Measurements from ENCODE around the gene TBC1D5.

TBC1D5 gene

GRCh38 chr3:17162116-17162515 lies 580.3 kb downstream of the TBC1D5 start:
- DNase-seq (ENCODE audit: low read depth) = no peak
- TF ChIP-seq CTCF (IDR thresholded peaks at IDR 0.05; ENCODE audit: low read depth, low read length, missing control alignments) = no peak

GRCh38 chr3:17160597-17160996 lies 581.8 kb downstream of the TBC1D5 start:
- no peak overlapping the region for H3K4me3 ChIP-seq (ENCODE audit: low read depth, low read length)
- no peak for DNase-seq (ENCODE audit: low read depth)

More at GRCh38 chr3:17162116-17162515, 580.3 kb downstream of the TBC1D5 start:
- no peak overlapping the region for H3K4me3 ChIP-seq (ENCODE audit: low read depth, low read length)

GRCh38 chr3:17158941-17159682 lies 583.3 kb downstream of the TBC1D5 start:
- no peak for TF ChIP-seq CTCF (IDR thresholded peaks at IDR 0.05; ENCODE audit: low read depth, low read length, missing control alignments)
- DNase-seq (ENCODE audit: low read depth) = no peak
- H3K4me3 ChIP-seq (ENCODE audit: low read depth, low read length) = no peak overlapping the region

More at GRCh38 chr3:17160597-17160996, 581.8 kb downstream of the TBC1D5 start:
- TF ChIP-seq CTCF (IDR thresholded peaks at IDR 0.05; ENCODE audit: low read depth, low read length, missing control alignments) = no peak

- H3K4me3 ChIP-seq (ENCODE audit: low read depth, low read length) = no peak overlapping the region
- no peak for DNase-seq (ENCODE audit: low read depth)
- no peak for TF ChIP-seq CTCF (IDR thresholded peaks at IDR 0.05; ENCODE audit: low read depth, low read length, missing control alignments)
Measured at GRCh38 chr3:17157713-17158112, 584.7 kb downstream of the TBC1D5 start.

GRCh38 chr3:17156864-17157263 lies 585.6 kb downstream of the TBC1D5 start:
- TF ChIP-seq CTCF (IDR thresholded peaks at IDR 0.05; ENCODE audit: low read depth, low read length, missing control alignments) = no peak
- H3K4me3 ChIP-seq (ENCODE audit: low read depth, low read length) = no peak overlapping the region
- DNase-seq (ENCODE audit: low read depth) = no peak

- no peak for DNase-seq (ENCODE audit: low read depth)
- no peak overlapping the region for H3K4me3 ChIP-seq (ENCODE audit: low read depth, low read length)
- TF ChIP-seq CTCF (IDR thresholded peaks at IDR 0.05; ENCODE audit: low read depth, low read length, missing control alignments) = no peak
Measured at GRCh38 chr3:17155951-17156350, 586.5 kb downstream of the TBC1D5 start.

- no peak for DNase-seq (ENCODE audit: low read depth)
- H3K4me3 ChIP-seq (ENCODE audit: low read depth, low read length) = no peak overlapping the region
- no peak for TF ChIP-seq CTCF (IDR thresholded peaks at IDR 0.05; ENCODE audit: low read depth, low read length, missing control alignments)
Measured at GRCh38 chr3:17154941-17155340, 587.5 kb downstream of the TBC1D5 start.

Data from GM12864 (cell line).